ENCODE measurements around the gene FNDC5.

The FNDC5 gene

DNA sequence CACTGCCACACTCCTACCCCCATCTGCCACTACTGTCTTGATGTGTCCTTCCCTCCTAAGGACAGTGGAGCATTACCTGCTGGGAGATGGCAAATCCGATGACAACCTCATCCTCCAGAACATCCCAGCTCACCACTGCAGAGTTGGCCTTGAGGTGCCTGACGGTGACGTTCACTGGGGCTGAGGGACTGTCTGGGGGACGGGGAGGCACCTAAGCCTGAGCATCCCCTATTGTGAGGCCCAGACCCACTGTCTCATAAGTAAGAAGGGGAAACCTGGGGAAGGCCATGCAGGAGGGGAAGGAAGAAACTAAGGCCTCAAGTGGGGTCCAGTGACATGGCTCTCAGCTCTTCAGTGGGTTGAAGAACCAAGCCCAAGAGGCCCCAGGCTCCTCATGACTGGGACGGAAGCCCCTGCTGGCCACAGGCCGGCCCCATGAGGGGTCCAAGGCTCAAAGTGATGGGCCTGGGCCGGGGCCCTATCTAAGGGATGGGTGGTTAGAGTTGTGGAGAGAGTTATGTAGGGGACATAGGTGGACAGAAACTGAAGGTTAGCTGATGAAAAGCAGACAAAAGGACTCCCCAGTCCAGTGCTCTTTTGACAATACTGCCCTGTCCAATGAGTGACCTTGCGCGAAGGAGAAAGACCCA, 1.8 kb downstream of the FNDC5 start:
- TF ChIP-seq, protein P1, sequence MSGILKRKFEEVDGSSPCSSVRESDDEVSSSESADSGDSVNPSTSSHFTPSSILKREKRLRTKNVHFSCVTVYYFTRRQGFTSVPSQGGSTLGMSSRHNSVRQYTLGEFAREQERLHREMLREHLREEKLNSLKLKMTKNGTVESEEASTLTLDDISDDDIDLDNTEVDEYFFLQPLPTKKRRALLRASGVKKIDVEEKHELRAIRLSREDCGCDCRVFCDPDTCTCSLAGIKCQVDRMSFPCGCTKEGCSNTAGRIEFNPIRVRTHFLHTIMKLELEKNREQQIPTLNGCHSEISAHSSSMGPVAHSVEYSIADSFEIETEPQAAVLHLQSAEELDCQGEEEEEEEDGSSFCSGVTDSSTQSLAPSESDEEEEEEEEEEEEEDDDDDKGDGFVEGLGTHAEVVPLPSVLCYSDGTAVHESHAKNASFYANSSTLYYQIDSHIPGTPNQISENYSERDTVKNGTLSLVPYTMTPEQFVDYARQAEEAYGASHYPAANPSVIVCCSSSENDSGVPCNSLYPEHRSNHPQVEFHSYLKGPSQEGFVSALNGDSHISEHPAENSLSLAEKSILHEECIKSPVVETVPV (CRISPR knock-in tag; IDR thresholded peaks at IDR 0.05) = no peak
- TF ChIP-seq, protein P2, sequence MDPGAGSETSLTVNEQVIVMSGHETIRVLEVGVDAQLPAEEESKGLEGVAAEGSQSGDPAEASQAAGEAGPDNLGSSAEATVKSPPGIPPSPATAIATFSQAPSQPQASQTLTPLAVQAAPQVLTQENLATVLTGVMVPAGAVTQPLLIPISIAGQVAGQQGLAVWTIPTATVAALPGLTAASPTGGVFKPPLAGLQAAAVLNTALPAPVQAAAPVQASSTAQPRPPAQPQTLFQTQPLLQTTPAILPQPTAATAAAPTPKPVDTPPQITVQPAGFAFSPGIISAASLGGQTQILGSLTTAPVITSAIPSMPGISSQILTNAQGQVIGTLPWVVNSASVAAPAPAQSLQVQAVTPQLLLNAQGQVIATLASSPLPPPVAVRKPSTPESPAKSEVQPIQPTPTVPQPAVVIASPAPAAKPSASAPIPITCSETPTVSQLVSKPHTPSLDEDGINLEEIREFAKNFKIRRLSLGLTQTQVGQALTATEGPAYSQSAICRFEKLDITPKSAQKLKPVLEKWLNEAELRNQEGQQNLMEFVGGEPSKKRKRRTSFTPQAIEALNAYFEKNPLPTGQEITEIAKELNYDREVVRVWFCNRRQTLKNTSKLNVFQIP (CRISPR knock-in tag; IDR thresholded peaks at IDR 0.05; ENCODE audit: borderline replicate concordance, low read depth) = no peak
- TF ChIP-seq, protein P3, sequence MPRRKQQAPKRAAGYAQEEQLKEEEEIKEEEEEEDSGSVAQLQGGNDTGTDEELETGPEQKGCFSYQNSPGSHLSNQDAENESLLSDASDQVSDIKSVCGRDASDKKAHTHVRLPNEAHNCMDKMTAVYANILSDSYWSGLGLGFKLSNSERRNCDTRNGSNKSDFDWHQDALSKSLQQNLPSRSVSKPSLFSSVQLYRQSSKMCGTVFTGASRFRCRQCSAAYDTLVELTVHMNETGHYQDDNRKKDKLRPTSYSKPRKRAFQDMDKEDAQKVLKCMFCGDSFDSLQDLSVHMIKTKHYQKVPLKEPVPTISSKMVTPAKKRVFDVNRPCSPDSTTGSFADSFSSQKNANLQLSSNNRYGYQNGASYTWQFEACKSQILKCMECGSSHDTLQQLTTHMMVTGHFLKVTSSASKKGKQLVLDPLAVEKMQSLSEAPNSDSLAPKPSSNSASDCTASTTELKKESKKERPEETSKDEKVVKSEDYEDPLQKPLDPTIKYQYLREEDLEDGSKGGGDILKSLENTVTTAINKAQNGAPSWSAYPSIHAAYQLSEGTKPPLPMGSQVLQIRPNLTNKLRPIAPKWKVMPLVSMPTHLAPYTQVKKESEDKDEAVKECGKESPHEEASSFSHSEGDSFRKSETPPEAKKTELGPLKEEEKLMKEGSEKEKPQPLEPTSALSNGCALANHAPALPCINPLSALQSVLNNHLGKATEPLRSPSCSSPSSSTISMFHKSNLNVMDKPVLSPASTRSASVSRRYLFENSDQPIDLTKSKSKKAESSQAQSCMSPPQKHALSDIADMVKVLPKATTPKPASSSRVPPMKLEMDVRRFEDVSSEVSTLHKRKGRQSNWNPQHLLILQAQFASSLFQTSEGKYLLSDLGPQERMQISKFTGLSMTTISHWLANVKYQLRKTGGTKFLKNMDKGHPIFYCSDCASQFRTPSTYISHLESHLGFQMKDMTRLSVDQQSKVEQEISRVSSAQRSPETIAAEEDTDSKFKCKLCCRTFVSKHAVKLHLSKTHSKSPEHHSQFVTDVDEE (CRISPR knock-in tag; IDR thresholded peaks at IDR 0.05) = no peak
- TF ChIP-seq GLIS3 (CRISPR knock-in tag; IDR thresholded peaks at IDR 0.05) = no peak
- no peak for TF ChIP-seq BACH2 (CRISPR knock-in tag; IDR thresholded peaks at IDR 0.05; ENCODE audit: borderline replicate concordance)
- no peak for TF ChIP-seq TOX (CRISPR knock-in tag; IDR thresholded peaks at IDR 0.05; ENCODE audit: borderline replicate concordance)
- no peak for TF ChIP-seq ISL1 (CRISPR knock-in tag; IDR thresholded peaks at IDR 0.05)
- TF ChIP-seq, protein P4, sequence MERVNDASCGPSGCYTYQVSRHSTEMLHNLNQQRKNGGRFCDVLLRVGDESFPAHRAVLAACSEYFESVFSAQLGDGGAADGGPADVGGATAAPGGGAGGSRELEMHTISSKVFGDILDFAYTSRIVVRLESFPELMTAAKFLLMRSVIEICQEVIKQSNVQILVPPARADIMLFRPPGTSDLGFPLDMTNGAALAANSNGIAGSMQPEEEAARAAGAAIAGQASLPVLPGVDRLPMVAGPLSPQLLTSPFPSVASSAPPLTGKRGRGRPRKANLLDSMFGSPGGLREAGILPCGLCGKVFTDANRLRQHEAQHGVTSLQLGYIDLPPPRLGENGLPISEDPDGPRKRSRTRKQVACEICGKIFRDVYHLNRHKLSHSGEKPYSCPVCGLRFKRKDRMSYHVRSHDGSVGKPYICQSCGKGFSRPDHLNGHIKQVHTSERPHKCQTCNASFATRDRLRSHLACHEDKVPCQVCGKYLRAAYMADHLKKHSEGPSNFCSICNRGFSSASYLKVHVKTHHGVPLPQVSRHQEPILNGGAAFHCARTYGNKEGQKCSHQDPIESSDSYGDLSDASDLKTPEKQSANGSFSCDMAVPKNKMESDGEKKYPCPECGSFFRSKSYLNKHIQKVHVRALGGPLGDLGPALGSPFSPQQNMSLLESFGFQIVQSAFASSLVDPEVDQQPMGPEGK (CRISPR knock-in tag; IDR thresholded peaks at IDR 0.05; ENCODE audit: borderline replicate concordance) = no peak
- no peak for TF ChIP-seq OSR1 (CRISPR knock-in tag; IDR thresholded peaks at IDR 0.05)
- no peak for TF ChIP-seq TCF4 (CRISPR knock-in tag; IDR thresholded peaks at IDR 0.05; ENCODE audit: borderline replicate concordance)
- no peak for TF ChIP-seq SNAI2 (CRISPR knock-in tag; IDR thresholded peaks at IDR 0.05)
- no peak for TF ChIP-seq ZNF565 (CRISPR knock-in tag; conservative IDR thresholded peaks at IDR 0.05; ENCODE audit: low read depth)
- TF ChIP-seq RARB (CRISPR knock-in tag; IDR thresholded peaks at IDR 0.05) = no peak
- TF ChIP-seq ZFP3 (CRISPR knock-in tag; IDR thresholded peaks at IDR 0.05) = no peak
- no peak for TF ChIP-seq ZC3H10 (CRISPR knock-in tag; IDR thresholded peaks at IDR 0.05)
- TF ChIP-seq ZNF8 (CRISPR knock-in tag; IDR thresholded peaks at IDR 0.05) = no peak

DNA sequence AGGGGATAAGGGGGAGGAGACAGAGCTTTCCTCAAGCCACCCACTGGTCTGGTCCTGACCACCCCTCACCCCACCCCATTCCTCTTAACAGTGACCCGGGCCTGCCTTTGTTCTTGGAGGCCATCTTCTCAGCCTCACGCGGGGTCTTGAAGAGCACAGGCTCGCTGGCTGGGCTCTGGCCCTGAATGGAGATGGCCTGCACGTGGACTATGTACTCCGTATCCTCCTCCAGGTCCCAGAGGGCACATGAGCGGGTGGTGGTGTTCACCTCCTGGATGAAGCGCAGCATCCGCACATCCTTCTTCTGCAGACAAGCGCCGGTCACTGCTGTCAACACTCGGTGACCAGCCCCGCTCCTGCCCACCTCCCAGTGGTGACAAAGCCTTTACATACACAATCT, 2.6 kb downstream of the FNDC5 start:
- ATAC-seq = no peak
- no peak for TF ChIP-seq ZNF8 (CRISPR knock-in tag; IDR thresholded peaks at IDR 0.05)
- TF ChIP-seq ZFP3 (CRISPR knock-in tag; IDR thresholded peaks at IDR 0.05) = no peak
- no peak for TF ChIP-seq ZNF70 (CRISPR knock-in tag; IDR thresholded peaks at IDR 0.05)
- TF ChIP-seq ARNTL (CRISPR knock-in tag; IDR thresholded peaks at IDR 0.05; ENCODE audit: borderline replicate concordance, low read depth) = no peak
- TF ChIP-seq BACH2 (CRISPR knock-in tag; IDR thresholded peaks at IDR 0.05; ENCODE audit: borderline replicate concordance) = no peak
- no peak for TF ChIP-seq PPARA (CRISPR knock-in tag; IDR thresholded peaks at IDR 0.05; ENCODE audit: borderline replicate concordance)
- TF ChIP-seq, protein P4 (CRISPR knock-in tag; IDR thresholded peaks at IDR 0.05; ENCODE audit: borderline replicate concordance) = no peak
- TF ChIP-seq TOX (CRISPR knock-in tag; IDR thresholded peaks at IDR 0.05; ENCODE audit: borderline replicate concordance) = no peak
- no peak for TF ChIP-seq TCF4 (CRISPR knock-in tag; IDR thresholded peaks at IDR 0.05; ENCODE audit: borderline replicate concordance)
- TF ChIP-seq ZNF565 (CRISPR knock-in tag; conservative IDR thresholded peaks at IDR 0.05; ENCODE audit: low read depth) = no peak
- TF ChIP-seq OSR1 (CRISPR knock-in tag; IDR thresholded peaks at IDR 0.05) = no peak
- TF ChIP-seq ZC3H10 (CRISPR knock-in tag; IDR thresholded peaks at IDR 0.05) = no peak
- TF ChIP-seq SNAI2 (CRISPR knock-in tag; IDR thresholded peaks at IDR 0.05) = no peak

More for the DNA sequence above, 1.8 kb downstream of the FNDC5 start:
- ATAC-seq = no peak
